ENCODE measurements around the gene RPTOR.
"Not testable (repeated sequence)": the region's sequence is repeated elsewhere in the genome, so short reads cannot be mapped to it uniquely, and the experiment has no call there.

Gene RPTOR

DNA sequence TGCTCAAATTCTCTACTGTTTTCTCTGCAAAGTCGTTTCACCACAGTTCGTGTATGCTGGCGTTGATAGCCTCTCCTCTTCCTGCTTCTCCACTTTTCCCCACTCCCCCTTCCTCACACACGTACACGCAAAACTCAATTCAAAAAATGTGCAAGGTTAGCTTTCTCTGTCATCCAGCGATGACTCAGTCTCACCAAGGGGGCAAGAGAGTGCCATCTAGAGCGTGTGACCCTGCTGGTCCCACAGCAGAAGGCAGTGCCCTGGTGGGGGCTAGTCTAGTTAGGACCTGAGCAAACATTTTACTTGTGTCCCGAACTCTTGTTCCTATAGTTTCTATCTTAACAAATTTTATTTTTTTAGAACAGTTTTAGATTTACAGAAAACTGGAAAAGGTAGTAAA lies 325.8 kb downstream of the RPTOR start:
- DNase-seq, result no peak

DNA sequence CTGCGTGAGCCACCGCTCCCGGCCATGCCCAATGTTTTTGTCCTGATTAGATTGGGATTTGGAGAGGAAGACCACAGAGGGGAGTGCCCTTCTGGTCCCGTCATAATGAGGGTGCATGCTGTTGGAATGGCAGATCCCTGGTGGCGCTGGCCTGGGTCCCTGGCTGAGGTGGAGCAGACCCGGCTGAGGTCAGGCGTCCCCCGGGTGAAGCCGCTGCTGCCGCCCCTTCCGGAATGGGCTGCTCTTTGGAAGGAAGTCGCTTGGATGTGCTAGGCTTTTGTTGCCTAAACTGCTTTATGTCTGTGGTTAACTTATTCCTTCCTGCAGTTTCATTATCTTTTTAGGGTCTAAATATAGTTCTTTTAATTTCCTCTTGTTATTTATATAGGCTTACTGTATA lies 326.7 kb downstream of the RPTOR start:
- DNase-seq, result peak in 1 of 2 donors; percentile 39

DNA sequence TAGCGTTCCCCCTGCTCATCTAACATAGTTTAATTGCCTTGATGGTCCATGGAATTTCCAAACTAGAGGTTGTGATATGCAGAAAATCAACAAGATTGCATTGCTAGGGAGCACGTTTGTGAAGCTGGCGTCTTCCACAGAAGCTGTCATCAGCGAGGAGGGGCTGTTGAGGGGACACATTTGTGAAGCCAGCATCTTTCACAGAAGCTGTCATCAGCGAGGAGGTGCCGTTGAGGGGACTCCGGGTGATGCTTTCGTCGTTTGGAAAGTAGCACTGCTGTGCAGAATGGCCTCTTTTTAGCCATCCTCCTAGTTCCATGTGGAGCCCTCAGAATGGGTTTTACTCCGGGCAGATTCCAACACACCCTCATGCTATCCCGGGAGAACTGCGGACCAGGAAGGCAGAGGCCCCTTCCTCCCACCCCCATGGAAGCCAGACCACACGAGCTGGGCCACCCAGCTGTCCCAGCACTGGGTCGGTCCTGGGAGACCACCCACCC lies 327.4 kb downstream of the RPTOR start:
- DNase-seq, result no peak

DNA sequence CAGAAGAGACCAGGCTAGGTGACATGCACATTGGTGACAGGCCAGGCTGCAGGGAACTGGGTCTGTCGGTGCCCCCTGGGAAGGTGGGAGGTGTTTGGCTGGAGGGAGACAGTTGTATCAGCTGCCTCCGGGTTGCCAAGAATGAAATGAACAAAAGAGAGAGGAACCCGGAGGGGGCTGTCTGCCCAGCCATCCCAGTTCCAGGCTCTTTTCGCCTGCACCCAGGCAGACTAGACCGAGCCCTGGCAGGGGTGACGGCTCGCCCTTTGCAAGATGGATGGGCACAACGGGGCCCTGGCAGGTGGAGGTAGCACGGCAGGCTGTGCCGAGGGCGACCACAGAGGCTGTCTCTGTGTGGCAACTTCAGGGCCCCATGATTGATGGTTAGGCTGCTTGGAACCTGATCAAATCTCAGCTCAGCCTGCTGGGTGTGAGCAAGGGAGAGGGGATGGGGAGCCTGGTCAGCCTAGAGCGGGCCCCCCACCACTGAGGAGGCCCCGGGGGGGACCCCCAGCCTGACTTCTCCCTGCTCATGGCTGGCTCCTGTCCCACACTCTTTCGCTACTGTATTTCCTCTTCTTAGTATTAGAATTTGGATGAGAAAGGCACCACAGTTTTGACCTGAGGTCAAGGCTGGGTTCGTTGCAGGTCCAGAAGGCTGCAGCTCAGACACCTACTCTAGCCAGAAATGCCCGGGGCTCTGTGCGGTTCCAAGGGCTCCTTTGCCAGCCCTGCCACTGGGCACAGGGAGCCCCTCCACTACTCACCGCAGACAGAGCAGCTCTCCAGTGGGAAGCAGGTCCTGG lies 328.1 kb downstream of the RPTOR start:
- DNase-seq, result no peak

DNA sequence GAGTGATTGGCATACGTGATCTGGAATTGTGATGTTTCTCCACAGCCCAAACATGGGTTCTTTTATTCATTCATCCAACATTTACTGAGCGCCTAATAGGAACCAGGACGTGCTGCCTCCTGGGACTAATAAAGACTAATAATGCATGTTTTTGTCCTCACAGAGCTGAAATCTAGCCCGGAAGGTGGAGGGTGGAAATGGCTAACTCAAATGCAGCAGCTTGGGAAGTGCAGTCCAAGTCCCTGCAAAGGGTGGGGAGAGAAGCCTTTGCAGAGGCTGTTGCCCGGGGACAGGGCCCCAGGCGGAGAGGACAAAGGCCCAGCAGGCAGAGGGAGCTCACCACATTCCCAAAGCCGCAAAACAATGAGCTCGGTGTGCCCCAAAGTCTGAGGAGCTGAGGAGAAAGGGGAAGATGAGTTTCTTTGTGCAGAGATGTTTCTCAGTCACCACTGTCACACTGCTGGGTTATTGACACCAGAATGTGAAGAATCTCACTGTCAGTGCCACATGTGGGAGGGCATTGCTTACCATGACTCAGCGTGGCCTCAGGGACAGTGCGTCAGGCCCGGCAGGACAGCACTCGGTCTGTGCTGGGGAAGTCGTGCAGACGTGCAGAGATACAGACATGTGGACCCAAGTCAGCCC lies 328.8 kb downstream of the RPTOR start:
- DNase-seq, result peak in 1 of 2 donors; percentile 32

DNA sequence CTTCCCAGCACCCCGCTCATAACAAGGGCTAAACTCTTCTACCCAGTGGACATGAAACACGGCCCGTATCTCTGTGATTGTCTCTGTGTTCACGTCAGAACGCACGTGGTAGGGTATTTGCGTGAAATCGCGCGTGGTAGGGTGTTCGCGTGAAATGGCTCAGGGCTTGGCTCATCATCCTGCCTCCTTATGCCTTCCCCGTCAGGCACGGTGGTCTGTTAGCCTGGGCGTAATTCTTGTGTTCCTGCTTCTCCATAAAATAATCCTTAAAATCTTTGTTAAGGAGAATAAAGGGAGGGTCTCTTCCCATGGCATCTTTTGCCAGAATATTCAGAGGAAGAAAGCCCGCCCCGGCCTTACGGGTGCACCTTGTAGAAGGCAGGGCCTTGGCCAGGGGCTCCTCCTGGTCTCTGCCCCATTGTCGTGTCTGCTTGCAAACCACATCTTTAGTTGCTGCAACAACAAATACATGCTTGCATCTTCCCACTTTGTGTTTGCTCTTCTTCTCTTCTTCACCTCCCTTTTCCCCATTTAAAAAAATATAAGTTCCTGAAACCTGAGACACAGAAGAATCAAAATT lies 330.3 kb downstream of the RPTOR start:
- no peak for DNase-seq

DNA sequence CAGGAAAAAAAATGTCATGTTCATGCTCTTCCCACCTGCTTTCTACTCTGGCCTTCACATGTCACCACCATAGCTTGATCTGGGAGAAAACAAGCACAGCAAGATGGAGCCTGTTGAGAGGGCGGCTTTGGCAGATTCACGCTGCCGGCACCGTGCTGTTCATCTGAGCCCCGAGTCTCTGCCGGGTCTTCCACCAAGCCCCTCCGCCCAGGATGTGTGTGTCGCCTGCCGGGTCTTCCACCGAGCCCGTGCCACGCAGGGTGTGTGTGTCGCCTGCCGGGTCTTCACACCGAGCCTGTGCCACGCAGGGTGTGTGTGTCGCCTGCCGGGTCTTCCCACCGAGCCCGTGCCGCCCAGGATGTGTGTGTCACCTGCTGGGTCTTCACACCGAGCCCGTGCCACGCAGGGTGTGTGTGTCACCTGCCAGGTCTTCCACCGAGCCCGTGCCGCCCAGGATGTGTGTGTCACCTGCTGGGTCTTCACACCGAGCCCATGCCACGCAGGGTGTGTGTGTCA lies 330.9 kb downstream of the RPTOR start:
- not testable (repeated sequence) for DNase-seq

DNA sequence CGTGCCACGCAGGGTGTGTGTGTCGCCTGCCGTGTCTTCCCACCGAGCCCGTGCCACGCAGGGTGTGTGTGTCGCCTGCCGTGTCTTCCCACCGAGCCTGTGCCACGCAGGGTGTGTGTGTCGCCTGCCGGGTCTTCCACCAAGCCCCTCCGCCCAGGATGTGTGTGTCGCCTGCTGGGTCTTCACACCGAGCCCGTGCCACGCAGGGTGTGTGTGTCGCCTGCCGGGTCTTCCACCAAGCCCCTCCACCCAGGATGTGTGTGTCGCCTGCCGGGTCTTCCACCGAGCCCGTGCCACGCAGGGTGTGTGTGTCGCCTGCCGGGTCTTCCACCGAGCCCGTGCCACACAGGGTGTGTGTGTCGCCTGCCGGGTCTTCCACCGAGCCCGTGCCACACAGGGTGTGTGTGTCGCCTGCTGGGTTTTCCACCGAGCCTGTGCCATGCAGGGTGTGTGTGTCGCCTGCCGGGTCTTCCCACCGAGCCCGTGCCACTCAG lies 331.9 kb downstream of the RPTOR start:
- not testable (repeated sequence) for DNase-seq

DNA sequence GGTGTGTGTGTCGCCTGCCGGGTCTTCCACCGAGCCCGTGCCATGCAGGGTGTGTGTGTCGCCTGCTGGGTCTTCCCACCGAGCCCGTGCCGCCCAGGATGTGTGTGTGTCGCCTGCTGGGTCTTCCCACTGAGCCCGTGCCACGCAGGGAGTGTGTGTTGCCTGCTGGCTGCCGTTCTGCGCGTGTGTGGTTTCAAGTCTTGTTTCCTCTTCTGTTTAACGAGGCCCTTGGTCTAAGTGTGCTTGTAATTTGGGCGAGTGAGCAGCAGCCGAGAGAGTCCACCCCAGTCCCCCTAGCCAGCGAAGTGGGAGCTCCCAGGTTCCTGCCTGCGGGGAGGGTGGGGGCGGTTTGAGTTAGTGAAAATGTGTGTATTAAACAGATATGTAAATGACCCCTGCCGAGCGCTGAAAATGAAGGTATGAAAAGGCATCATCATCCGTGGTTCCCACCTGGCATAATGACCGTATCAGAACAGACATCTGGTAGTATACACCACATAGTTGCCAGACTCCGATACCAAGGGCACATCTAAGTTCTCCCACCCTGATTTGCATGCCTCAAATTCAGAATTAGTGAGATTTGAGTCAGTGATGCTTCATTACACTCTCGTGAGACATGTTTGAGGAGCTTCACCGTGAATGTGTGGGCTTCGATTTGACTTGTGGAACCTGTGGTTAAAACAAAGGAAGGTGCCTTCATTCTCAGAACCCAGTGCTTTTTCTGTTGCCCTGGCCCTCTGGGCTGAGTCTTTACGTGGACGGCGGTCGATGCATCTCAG lies 332.5 kb downstream of the RPTOR start:
- DNase-seq, result peak in 1 of 2 donors; percentile 36

DNA sequence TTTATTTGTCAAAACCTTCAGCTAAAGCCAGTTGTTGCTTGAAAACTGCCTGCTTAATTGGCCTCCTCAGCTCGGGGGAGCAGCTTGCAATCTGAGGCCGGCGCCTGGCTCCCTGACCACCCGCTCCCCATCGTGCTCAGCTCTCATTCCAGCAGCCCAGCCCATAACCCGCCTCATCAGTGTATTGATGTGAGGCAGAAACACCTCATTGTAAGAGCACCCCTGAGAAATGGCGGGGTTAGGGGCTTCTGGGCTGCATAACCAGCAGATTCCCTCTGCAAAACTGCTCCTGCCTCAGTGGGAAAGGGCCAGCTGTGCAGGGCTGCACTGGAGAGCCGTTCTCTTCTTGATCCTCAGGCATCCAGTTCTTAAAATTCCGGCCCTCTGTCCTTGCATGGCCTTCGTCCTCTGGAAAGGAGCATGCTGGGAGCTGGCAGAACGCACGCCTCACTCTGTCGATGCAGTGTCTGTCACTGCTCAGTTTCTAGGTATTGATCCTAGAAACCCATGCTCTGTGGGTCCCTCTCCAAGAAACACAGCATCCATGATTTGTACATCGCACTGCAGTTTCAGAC lies 333.2 kb downstream of the RPTOR start:
- no peak for DNase-seq

DNA sequence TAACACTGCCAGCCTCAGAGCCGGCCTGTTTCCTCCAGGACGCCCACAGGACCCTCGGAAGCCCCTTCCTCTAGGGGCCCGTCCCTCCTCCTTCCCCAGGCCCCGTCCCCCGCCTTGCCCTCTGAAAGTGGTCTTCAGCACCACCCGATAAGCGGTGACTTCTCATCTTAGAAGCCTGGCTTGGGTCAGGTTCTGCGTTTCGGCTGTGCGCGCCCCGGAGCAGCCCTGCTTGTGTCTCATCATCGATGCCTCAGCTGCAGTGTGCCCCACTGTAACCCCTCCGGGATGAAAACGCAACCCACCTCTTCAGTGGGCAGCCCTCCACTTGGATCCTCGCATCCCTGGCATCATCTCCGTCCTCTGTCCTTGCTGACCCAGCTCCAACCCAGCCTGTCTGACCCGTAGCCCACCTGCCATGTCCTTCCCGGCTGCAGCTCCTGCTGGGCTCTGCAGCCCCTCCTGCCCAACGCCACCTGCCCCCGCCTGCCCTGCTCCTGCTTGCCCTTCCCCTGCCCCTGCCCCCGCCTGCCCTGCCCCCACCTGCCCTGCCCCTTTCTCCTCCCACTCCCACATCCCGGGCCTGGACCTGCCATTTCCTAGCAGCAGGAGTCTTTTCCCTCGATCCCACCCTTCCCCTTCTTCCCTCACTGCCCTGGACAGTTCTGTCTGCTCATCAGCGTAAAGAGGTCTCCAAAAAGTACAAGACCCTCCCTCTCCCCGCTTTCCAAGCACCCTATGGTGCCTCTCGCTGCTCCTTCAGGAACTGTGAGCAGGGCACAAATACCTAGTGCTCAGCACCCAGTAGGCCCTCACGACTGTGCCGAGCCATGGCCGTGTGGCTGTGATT lies 334.5 kb downstream of the RPTOR start:
- DNase-seq, result no peak

DNA sequence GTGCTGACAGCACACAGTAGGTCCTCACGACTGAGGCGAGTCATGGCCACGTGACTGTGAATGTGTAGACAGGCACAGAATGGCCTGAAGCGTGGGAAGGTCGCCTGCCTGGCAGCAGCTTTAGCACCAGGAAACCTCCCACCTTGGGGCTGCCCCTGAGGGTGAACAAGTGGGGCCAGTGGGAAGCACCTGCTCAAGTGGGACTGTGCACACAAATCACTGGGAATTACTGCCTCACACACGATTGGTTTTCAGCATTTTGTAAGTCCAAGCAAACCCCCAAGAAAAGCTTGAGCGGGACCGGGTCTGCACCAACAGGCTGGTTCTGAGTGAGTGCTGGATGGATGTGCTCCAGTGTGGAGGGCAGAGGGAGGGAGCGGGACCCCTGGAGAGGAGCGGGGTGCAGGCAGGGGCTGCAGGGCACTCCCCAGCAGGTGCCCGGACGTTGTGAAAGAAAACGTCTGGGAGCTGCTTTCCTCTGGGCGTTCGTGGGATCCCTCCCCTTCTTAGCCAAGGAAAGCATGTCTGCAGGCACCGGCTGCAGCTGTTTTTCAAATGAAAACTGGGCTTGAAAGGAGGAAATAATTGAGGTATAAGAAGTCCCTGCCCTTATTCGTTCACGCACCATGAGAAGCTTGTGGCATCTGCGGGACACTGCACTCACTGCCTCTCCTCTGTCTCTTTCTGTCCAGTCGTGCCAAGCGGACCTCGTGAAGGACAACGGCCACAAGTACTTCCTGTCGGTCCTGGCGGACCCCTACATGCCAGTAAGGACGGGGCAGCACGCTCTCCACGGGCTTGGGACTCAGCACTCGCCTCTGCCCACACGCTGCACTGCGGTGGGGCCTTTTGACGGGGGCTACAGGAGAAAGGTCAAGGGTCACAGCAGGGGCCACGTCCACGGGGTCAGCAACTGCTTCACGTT lies 335.3 kb downstream of the RPTOR start:
- DNase-seq, result no peak

DNA sequence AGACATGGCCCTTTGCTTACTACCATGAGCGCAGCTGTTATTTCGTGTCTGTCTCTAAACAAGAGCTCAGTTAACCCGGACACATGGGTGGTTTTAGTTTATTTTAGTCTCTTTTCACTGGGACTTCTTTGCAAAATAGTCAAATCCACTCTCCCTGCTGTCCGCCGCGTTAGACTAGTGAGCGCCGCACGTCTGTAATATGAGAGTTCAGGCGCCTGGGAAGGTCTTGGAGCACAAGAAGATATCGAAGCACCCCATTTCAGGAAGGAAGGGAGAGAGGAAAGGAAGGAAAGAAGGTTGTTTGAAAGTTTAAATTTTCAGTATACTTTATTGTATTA lies 336.0 kb downstream of the RPTOR start:
- no peak for DNase-seq

DNA sequence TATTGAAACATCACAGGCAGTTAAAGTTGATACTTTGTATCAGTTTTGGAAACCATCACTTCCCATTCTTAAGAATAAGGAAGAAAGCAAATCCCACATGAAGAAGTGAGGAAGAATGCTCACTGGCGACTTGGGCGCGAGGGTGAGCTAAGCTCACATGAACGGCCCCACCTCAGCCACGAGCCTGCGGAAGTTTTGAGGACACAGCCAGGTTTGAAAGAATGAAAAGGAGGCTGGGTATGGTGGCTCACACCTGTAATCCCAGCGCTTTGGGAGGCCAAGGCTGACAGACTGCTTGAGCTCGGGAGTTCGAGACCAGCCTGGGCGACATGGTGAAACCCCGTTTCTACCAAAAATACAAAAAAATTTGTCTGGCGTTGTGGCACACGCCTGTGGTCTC lies 336.7 kb downstream of the RPTOR start:
- no peak for DNase-seq

DNA sequence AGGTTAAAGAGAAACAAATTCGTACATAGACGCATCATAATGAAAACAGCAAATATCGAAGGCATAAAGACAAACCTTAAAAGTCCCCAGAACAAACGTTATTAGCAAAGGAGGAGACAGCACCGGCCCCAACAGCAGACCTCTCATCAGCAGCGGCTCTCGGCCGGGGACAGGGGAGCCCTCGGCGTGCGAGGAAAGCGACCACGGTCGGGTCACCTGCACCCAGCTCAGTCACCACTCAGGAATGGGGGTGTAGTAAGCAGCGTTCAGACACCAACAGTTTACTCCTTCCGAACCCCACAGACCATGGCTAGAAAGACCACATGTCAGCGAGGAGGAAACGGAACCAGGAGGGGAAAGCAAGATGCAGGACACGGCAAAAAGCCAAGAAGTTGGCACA lies 337.7 kb downstream of the RPTOR start:
- no peak for DNase-seq

DNA sequence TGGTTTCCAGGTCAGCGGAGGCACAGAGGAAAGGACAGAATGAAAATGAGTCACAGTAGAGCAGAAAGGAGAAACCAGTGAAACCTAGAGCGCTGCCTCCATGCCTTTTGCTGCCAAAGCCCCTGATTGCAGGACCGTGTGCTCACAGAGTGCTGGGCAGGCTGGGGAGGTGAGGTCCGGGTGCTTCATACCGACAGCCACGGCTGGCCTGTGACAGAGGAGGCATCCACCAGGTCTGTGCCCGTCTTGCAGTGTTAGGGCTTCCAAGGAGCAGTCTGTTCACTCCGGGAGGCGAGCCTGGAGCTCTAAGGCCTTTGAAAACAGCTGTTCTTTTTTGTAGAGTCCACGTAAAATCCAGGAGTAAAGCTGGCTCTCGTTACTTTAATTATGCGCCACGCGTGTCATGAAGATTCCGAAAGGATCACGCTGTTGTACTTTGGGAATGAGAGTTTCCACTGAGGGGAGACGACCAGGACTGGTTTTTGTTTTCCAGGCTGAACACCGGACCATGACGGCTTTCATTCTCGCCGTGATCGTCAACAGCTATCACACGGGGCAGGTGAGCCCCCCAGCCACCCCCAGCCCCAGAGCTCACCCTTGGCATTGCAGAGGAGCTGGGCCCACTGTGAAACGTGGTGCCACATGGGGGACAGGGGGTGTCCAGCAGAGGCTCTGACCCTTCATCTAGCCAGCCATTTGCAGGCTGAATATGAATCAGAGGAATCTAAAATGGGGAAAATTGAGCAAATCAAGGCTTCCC lies 338.5 kb downstream of the RPTOR start:
- no peak for DNase-seq

DNA sequence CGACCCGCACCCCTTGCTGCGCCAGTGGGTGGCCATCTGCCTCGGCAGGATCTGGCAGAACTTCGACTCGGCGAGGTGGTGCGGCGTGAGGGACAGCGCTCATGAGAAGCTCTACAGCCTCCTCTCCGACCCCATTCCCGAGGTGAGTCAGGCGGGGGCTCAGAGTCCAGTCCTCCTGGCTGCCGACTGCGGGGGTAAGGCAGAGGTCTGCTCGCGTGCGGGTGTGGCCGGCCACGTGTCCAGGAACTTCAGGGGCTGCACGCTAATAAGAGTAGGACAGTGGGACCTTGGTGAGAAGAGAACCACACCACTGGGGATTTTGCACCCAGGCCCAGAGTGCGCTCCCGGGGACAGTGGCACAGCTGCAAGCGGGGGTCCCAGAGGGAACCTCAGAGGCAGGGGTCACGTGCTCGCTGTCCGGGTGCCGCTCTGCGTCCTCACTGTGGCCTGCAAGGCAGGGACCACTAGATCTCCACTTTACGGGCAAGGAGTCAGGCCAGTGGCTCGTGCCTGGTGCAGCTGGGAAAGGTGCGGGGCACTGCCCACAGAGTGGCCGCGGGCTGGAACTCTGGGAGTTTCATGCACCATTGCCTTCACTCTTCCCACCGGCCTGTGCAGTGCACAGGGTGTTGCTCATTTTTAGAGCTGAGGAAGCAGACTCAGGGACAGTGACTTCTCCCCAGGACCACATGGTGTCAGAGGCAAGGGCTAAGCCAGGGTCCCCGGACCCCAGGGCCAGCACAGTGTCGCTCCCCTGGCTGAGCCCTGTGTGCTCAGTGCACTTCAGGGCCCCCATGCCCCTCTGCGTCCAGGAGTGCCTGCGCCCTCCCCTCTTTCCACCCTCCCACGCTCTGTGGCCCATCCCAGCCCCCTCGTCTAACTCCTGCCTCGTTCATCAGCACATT lies 339.4 kb downstream of the RPTOR start:
- no peak for DNase-seq

DNA sequence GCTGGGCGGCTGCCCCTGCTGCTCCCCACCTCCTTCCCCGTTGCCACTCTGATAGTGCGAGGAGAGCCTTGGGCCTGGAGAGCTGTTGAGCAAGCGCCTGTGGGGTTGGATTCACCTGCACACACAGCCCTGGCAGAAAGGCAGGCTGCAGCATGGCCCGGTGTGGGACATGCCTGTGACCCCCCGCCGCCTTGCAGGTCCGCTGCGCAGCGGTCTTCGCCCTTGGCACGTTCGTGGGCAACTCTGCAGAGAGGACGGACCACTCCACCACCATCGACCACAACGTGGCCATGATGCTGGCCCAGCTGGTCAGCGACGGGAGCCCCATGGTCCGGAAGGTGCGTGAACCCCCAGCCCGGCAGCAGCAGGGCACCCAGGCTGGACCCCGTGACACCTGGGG lies 340.2 kb downstream of the RPTOR start:
- no peak for DNase-seq

All from CD4-positive, alpha-beta T cell treated with Interferon alpha-2 for 1 hour (primary cell).